Stomach (tissue), 4 donors: ENCODE results near the gene GALK2.

ENCODE experiments used
- EP300 ChIP-seq: sonication (generic); formaldehyde crosslinking; IDR thresholded peaks from one replicate; pipeline ENCODE4 v1.6.1; 2017; ENCODE audit warnings: antibody characterized with exemption
- POLR2A ChIP-seq, 4 donors: fragments of 450-650 bp; IDR thresholded peaks; one replicate each; pipeline ENCODE4 v1.6.1; 2016; ENCODE audit warnings: antibody characterized with exemption in 4 of 4, control low read depth in 2 of 4, mild to moderate bottlenecking in 1 of 4, moderate library complexity in 1 of 4
- POLR2AphosphoS5 ChIP-seq, 3 donors: sonication (generic); formaldehyde crosslinking; IDR thresholded peaks; one replicate each; pipeline ENCODE4 v1.6.1; 2016; ENCODE audit warnings: antibody characterized with exemption in 3 of 3
- TF ChIP-seq, protein P1 (sequence below), 7 experiments: fragments of 450-650 bp in 4 of 7; fragments of 200-600 bp in 3 of 7; sonication (generic) in 3 of 7; IDR thresholded peaks; one replicate each; pipeline ENCODE4 v1.5.1; 2016 to 2019; ENCODE audit warnings: antibody characterized with exemption in 7 of 7, control low read depth in 2 of 7, mild to moderate bottlenecking in 1 of 7

DNA sequence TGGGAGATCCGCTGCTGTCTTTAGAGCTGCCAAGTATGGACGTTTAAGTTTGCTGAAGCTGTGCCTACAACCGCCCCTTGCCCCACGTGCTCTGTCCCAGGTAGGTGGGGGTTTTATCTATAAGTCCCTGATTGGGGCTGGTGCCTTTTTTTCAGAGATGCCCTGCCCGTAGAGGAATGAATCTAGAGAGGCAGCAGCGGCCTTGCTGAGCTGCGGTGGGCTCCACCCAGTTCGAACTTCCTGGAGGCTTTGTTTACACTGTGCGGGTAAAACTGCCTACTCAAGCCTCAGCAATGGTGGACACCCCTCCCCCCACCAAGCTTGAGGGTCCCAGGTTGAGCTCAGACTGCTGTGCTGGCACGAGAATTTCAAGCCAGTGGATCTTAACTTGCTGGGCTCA, 169.6 kb downstream of the GALK2 start:
- TF ChIP-seq, protein P1, sequence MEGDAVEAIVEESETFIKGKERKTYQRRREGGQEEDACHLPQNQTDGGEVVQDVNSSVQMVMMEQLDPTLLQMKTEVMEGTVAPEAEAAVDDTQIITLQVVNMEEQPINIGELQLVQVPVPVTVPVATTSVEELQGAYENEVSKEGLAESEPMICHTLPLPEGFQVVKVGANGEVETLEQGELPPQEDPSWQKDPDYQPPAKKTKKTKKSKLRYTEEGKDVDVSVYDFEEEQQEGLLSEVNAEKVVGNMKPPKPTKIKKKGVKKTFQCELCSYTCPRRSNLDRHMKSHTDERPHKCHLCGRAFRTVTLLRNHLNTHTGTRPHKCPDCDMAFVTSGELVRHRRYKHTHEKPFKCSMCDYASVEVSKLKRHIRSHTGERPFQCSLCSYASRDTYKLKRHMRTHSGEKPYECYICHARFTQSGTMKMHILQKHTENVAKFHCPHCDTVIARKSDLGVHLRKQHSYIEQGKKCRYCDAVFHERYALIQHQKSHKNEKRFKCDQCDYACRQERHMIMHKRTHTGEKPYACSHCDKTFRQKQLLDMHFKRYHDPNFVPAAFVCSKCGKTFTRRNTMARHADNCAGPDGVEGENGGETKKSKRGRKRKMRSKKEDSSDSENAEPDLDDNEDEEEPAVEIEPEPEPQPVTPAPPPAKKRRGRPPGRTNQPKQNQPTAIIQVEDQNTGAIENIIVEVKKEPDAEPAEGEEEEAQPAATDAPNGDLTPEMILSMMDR (IDR thresholded peaks at IDR 0.05): no peak
- TF ChIP-seq EP300 (no peak), POLR2A (IDR thresholded peaks at IDR 0.05) (no peak), POLR2AphosphoS5 (IDR thresholded peaks at IDR 0.05) (no peak)
